Gastroesophageal sphincter (tissue), 3 donors: Measurements from ENCODE around the gene EDA2R.

Experiments
- POLR2A ChIP-seq, 2 donors: fragments of 450-650 bp; IDR thresholded peaks; one replicate each; pipeline ENCODE4 v1.6.1; 2017; ENCODE audit warnings: antibody characterized with exemption in 2 of 2, mild to moderate bottlenecking in 2 of 2, moderate library complexity in 1 of 2
- TF ChIP-seq, protein P1 (sequence below), 4 experiments: fragments of 200-600 bp in 2 of 4; fragments of 450-650 bp in 2 of 4; sonication (generic) in 1 of 4; IDR thresholded peaks; one replicate each; pipeline ENCODE4 v1.5.1; 2017 to 2019; ENCODE audit warnings: antibody characterized with exemption in 4 of 4, mild to moderate bottlenecking in 2 of 4, moderate library complexity in 2 of 4

DNA sequence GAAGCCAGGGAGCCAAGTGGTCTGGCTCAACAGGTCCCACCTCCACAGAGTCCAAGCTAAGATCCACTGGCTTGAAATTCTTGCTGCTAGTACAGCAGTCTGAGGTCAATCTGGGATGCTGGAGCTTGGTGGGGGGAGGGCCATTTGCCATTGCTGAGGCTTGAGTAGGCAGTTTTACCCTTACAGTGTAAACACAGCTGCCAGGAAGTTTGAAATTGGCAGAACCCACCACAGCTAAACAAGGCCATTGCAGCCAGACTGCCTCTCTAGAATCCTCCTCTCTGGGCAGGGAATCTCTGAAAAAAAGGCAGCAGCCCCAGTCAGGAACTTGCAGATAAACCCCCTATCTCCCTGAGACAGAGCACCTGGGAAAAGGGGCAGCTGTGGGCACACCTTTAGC lies 84.9 kb downstream of the EDA2R start:
- TF ChIP-seq, protein P1, sequence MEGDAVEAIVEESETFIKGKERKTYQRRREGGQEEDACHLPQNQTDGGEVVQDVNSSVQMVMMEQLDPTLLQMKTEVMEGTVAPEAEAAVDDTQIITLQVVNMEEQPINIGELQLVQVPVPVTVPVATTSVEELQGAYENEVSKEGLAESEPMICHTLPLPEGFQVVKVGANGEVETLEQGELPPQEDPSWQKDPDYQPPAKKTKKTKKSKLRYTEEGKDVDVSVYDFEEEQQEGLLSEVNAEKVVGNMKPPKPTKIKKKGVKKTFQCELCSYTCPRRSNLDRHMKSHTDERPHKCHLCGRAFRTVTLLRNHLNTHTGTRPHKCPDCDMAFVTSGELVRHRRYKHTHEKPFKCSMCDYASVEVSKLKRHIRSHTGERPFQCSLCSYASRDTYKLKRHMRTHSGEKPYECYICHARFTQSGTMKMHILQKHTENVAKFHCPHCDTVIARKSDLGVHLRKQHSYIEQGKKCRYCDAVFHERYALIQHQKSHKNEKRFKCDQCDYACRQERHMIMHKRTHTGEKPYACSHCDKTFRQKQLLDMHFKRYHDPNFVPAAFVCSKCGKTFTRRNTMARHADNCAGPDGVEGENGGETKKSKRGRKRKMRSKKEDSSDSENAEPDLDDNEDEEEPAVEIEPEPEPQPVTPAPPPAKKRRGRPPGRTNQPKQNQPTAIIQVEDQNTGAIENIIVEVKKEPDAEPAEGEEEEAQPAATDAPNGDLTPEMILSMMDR (IDR thresholded peaks at IDR 0.05) = no peak
- no peak for TF ChIP-seq POLR2A (IDR thresholded peaks at IDR 0.05)
